NCI-H748 treated with DMSO at 0.1 percent for 48 hours (cell line): ENCODE data around the gene FAAH.

Experiments
- DNase-seq: peaks from one replicate; lab custom pipeline; 2025; lab: John Stamatoyannopoulos, UW

FAAH gene

GRCh38 chr1:46422261-46422871 lies 28.2 kb downstream of the FAAH start:
- DNase-seq = no peak

GRCh38 chr1:46423574-46424240 lies 29.6 kb downstream of the FAAH start:
- no peak for DNase-seq

- DNase-seq = no peak
Observed at GRCh38 chr1:46424730-46425129, 30.6 kb downstream of the FAAH start.

GRCh38 chr1:46425726-46426125 lies 31.6 kb downstream of the FAAH start:
- DNase-seq = no peak

GRCh38 chr1:46427541-46427940 lies 33.4 kb downstream of the FAAH start:
- no peak for DNase-seq

- DNase-seq = no peak
Observed at GRCh38 chr1:46429436-46429835, 35.3 kb downstream of the FAAH start.

- no peak for DNase-seq
Observed at GRCh38 chr1:46431695-46432094, 37.6 kb downstream of the FAAH start.

GRCh38 chr1:46432781-46433327 lies 38.7 kb downstream of the FAAH start:
- DNase-seq = no peak

GRCh38 chr1:46434358-46434757 lies 40.2 kb downstream of the FAAH start:
- DNase-seq = no peak

- no peak for DNase-seq
Observed at GRCh38 chr1:46436844-46437243, 42.7 kb downstream of the FAAH start.

GRCh38 chr1:46437723-46438122 lies 43.6 kb downstream of the FAAH start:
- no peak for DNase-seq

GRCh38 chr1:46438346-46438745 lies 44.2 kb downstream of the FAAH start:
- no peak for DNase-seq

- no peak for DNase-seq
Observed at GRCh38 chr1:46440478-46440877, 46.4 kb downstream of the FAAH start.

GRCh38 chr1:46442317-46443161 lies 48.4 kb downstream of the FAAH start:
- DNase-seq = peak; percentile 46

- no peak for DNase-seq
Observed at GRCh38 chr1:46444466-46444865, 50.3 kb downstream of the FAAH start.

GRCh38 chr1:46445773-46446256 lies 51.7 kb downstream of the FAAH start:
- DNase-seq = no peak

- peak; percentile 55 for DNase-seq
Observed at GRCh38 chr1:46446646-46447498, 52.8 kb downstream of the FAAH start.

- DNase-seq = no peak
Observed at GRCh38 chr1:46447499-46448108, 53.5 kb downstream of the FAAH start.

GRCh38 chr1:46448109-46448911 lies 54.2 kb downstream of the FAAH start:
- no peak for DNase-seq
